ENCODE data around the gene DHX38. TPM values are rescaled to one million over a fixed set of nuclear protein-coding genes. Genes with fewer than 3 reads are reported as not detected.
"Not testable (repeated sequence)": the region's sequence is repeated elsewhere in the genome, so short reads cannot be mapped to it uniquely, and the experiment has no call there.

Gene DHX38
- total and polyA plus RNA-seq, 2 donors from 2014 or later, result 23.3 to 60.9 TPM

GRCh38 chr16:72072514-72073342 lies 20.9 kb upstream of the DHX38 start:
- Histone ChIP-seq H3K9ac (ENCODE audit: low read length in 3 of 3) (no peak overlapping the region), H3K4me3 (ENCODE audit: low read length in 3 of 3) (no peak overlapping the region), H3K4me1 (ENCODE audit: control insufficient read depth in 2 of 3, insufficient read depth in 2 of 3, low read depth in 1 of 3, low read length in 3 of 3) (no peaks in the 10 kb centered on the region), H3K27me3 (ENCODE audit: control insufficient read depth, insufficient read depth, low read length) (no peaks in the 10 kb centered on the region), H3K27ac (ENCODE audit: low read depth in 2 of 2, low read length in 2 of 2) (no peak overlapping the region), H3K9me3 (ENCODE audit: control insufficient read depth in 2 of 3, insufficient read depth in 1 of 3, low read length in 3 of 3) (no peaks in the 10 kb centered on the region), H3K36me3 (ENCODE audit: control insufficient read depth in 2 of 3, insufficient read depth in 3 of 3, low read length in 3 of 3) (no peaks in the 10 kb centered on the region)
- no peak for FAIRE-seq
- peak in 1 of 5 donors; percentile 8 for DNase-seq
- intact Hi-C loops (cut with DNase I), result no loop called here
- TF ChIP-seq, protein P1, sequence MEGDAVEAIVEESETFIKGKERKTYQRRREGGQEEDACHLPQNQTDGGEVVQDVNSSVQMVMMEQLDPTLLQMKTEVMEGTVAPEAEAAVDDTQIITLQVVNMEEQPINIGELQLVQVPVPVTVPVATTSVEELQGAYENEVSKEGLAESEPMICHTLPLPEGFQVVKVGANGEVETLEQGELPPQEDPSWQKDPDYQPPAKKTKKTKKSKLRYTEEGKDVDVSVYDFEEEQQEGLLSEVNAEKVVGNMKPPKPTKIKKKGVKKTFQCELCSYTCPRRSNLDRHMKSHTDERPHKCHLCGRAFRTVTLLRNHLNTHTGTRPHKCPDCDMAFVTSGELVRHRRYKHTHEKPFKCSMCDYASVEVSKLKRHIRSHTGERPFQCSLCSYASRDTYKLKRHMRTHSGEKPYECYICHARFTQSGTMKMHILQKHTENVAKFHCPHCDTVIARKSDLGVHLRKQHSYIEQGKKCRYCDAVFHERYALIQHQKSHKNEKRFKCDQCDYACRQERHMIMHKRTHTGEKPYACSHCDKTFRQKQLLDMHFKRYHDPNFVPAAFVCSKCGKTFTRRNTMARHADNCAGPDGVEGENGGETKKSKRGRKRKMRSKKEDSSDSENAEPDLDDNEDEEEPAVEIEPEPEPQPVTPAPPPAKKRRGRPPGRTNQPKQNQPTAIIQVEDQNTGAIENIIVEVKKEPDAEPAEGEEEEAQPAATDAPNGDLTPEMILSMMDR (IDR thresholded peaks at IDR 0.05; ENCODE audit: borderline replicate concordance, extremely low read depth, insufficient read depth), result no peak

- DNase-seq, result no peak
- no peak overlapping the region for H3K9ac ChIP-seq (ENCODE audit: low read length in 3 of 3)
- H3K4me3 ChIP-seq (ENCODE audit: low read length in 3 of 3), result no peak overlapping the region
- no peaks in the 10 kb centered on the region for H3K36me3 ChIP-seq (ENCODE audit: control insufficient read depth in 2 of 3, insufficient read depth in 3 of 3, low read length in 3 of 3)
- H3K4me1 ChIP-seq (ENCODE audit: control insufficient read depth in 2 of 3, insufficient read depth in 2 of 3, low read depth in 1 of 3, low read length in 3 of 3), result no peaks in the 10 kb centered on the region
- H3K27me3 ChIP-seq (ENCODE audit: control insufficient read depth, insufficient read depth, low read length), result no peaks in the 10 kb centered on the region
- no peaks in the 10 kb centered on the region for H3K9me3 ChIP-seq (ENCODE audit: control insufficient read depth in 2 of 3, insufficient read depth in 1 of 3, low read length in 3 of 3)
- intact Hi-C loops (cut with DNase I), result no loop called here
- TF ChIP-seq, protein P1 (IDR thresholded peaks at IDR 0.05; ENCODE audit: borderline replicate concordance, extremely low read depth, insufficient read depth), result no peak
- H3K27ac ChIP-seq (ENCODE audit: low read depth in 2 of 2, low read length in 2 of 2), result no peak overlapping the region
- FAIRE-seq, result no peak
Observed at GRCh38 chr16:72073560-72074230, 20.0 kb upstream of the DHX38 start.

DNA sequence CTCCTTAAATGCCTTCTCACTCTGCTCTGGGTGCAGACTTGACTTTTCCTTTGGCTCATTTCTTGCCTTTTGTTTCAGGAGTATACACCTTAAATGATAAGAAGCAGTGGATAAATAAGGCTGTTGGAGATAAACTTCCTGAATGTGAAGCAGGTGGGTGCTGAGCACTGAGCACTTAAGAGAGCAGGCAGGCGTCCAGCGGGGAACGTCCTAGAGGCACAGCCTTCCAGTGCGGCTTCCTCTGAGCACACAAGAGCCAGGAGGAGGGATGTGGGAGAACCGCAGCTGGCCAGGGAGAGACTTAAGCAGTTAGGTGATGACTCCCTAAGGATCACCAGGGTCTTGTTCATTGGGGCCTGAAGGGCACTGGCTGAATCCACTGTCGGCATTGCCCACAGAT lies 18.6 kb upstream of the DHX38 start:
- H3K4me3 ChIP-seq (ENCODE audit: low read length in 3 of 3); H3K36me3 ChIP-seq (ENCODE audit: control insufficient read depth in 2 of 3, insufficient read depth in 3 of 3, low read length in 3 of 3); H3K27me3 ChIP-seq (ENCODE audit: control insufficient read depth, insufficient read depth, low read length); H3K9ac ChIP-seq (ENCODE audit: low read length in 3 of 3); intact Hi-C loops (cut with DNase I); H3K4me1 ChIP-seq (ENCODE audit: control insufficient read depth in 2 of 3, insufficient read depth in 2 of 3, low read depth in 1 of 3, low read length in 3 of 3); H3K9me3 ChIP-seq (ENCODE audit: control insufficient read depth in 2 of 3, insufficient read depth in 1 of 3, low read length in 3 of 3); DNase-seq; H3K27ac ChIP-seq (ENCODE audit: low read depth in 2 of 2, low read length in 2 of 2); FAIRE-seq: not testable (repeated sequence)

DNA sequence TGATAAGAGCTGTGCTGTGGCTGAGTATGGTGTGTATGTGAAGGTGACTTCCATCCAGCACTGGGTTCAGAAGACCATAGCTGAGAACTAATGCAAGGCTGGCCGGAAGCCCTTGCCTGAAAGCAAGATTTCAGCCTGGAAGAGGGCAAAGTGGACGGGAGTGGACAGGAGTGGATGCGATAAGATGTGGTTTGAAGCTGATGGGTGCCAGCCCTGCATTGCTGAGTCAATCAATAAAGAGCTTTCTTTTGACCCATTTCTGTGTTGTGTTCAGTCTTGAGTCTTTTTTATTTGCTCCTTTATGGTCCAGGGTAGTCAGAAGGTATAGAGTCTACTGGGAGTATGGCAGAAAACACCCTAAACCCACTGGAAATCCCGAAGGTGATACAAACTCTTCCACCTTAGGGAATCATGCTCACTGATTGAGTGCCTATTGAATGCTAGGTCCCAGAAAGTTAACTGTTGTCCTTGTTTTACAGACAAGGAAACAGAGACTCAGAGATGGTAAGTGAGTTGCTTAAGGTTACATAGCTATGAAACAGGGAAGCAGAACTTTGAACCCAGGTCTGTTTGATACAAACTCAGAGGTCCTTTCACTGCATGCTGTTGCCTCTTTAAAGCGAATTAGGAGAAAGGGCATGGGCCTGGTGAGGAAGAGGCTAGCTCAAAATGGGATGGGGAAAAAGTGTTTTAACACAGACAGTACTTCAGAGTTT lies 16.5 kb upstream of the DHX38 start:
- intact Hi-C loops (cut with DNase I); H3K27me3 ChIP-seq (ENCODE audit: control insufficient read depth, insufficient read depth, low read length); FAIRE-seq; H3K4me1 ChIP-seq (ENCODE audit: control insufficient read depth in 2 of 3, insufficient read depth in 2 of 3, low read depth in 1 of 3, low read length in 3 of 3); H3K9me3 ChIP-seq (ENCODE audit: control insufficient read depth in 2 of 3, insufficient read depth in 1 of 3, low read length in 3 of 3); H3K4me3 ChIP-seq (ENCODE audit: low read length in 3 of 3); DNase-seq; H3K36me3 ChIP-seq (ENCODE audit: control insufficient read depth in 2 of 3, insufficient read depth in 3 of 3, low read length in 3 of 3); H3K27ac ChIP-seq (ENCODE audit: low read depth in 2 of 2, low read length in 2 of 2); H3K9ac ChIP-seq (ENCODE audit: low read length in 3 of 3): not testable (repeated sequence)

All from kidney (tissue), 14 donors.